ENCODE data around the gene PAPPA. TPM values are rescaled to one million over a fixed set of nuclear protein-coding genes. Genes with fewer than 3 reads are reported as not detected.

Gene PAPPA
- total RNA-seq, 1 experiment from 2014 or later = not detected

DNA sequence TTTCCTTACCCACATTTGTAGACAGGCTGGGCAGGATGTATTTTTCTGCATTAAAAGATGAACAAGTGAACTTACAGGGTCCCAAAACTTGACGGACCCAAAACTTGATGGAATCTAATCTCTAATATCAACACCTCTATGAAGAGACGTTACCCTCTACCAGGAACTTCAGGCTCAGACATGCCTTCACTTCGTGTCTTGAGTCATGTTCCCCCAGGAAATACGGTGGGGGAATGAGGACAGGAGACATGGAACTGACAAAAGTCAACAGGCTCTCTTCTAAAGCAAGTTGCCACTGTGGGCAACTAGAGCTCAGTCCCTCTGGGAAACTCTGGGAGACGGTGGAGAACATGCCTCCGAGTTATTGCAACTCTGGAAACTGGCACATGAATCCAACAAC, 196.1 kb downstream of the PAPPA start:
- no peak for DNase-seq (ENCODE audit: low spot score)

DNA sequence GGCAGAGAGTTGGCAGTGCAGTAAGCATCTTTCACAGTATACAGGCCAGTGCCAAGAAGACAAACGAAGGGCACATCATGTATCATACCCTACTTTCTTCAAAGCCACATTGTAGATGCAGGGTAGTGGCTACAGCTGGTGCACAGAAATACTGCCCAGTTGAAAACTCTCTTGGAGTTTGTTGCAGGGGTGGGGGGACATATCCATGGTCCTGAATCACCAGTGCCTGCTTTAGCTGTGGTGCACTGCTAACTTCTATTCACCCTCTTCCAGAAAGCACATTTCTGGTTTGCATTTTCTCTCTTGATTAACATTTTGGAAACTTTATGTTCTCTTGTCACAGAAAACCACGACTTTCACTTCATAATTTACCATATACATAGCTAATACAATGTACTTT, 196.6 kb downstream of the PAPPA start:
- DNase-seq (ENCODE audit: low spot score) = no peak

DNA sequence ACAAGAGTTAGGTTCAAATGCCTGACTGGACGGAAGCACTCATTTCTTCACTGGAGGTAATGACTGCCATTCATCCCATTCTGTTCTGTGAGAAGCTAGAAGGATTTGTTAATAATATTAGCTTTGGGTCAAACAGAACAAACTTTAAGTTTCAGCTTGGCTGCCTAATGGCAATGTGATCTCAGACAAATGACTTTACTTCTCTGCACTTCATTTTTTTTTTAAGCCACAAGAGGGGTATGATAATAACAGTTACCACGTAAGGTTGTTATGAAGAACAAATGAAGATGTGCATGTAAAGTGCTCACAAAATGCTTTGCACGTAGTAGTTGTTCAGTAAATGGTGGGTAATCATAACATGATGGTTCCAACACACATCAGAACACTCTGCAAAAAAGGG, 199.4 kb downstream of the PAPPA start:
- no peak for DNase-seq (ENCODE audit: low spot score)

DNA sequence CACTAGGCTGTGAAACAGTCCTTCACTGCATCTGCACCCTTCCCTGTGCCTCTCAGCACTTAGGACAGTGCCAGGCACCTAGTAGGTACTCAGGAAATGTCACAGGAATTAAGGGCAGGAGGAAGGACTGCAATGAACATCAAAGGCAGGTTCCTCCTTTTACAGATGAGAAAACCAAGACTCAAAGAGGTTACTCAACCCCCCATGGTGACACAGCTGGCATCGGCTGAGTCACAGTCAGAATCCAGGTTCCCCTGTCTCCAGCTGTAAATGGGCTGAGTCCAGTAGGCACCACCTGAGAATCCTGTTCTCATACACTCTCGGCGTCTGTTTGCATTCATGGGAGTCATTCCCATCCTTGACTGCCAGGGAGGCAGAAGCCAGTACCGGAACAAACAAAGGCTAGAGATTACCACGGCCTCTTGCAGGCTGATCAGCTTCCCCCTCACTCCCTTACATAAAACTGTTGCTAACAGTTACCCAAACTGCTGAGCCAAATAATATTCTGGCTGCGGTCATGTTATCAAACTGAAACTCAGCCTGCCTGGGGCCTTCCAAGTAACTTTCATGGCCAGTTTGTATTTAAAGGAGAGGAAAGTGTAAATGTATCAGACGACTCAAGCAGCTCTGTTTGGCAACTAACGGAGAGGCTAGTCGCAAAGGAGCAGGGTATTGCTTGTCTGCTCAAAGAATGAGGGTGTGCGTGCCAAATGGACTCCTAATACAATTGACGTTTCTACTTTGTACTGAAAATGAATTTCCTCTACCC, 201.7 kb downstream of the PAPPA start:
- no peak for DNase-seq (ENCODE audit: low spot score)

DNA sequence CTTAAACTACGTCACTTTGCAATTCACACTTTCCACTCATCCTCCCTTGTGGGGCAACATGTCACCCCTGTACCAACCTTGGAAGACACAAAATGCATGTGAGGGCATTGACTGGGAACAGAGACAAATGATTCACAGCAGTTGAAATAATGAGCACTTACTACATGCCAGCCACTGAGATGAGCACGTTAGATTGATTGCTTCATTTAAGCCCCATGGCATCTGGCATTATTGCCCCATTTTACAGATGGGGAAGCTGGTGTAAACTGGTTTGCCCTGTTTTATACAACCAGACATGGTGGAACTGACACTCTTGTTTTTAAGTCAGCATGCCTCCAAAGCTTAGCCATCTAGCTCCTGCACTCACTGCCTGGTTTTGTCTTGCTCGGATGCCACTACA, 204.7 kb downstream of the PAPPA start:
- no peak for DNase-seq (ENCODE audit: low spot score)

DNA sequence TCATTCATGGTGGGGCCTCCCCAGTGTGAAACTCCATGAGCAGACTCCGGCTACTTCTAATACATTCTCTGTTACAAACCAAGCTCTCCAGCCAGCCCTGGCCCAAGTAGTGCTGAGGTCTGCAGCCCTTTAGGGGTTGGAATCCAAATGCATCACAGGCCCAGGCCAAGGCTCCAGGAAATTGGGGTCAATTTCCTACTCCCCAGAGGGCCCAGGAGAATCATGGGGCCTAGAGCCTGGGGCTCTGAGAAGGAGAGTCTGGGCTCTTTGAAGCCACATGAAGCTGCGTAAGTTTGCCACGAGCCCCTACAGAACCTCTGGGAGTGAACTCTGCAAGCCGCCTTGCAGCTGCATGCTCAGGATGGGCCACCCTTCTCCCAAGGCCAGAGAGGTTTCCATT, 206.4 kb downstream of the PAPPA start:
- DNase-seq (ENCODE audit: low spot score) = no peak

DNA sequence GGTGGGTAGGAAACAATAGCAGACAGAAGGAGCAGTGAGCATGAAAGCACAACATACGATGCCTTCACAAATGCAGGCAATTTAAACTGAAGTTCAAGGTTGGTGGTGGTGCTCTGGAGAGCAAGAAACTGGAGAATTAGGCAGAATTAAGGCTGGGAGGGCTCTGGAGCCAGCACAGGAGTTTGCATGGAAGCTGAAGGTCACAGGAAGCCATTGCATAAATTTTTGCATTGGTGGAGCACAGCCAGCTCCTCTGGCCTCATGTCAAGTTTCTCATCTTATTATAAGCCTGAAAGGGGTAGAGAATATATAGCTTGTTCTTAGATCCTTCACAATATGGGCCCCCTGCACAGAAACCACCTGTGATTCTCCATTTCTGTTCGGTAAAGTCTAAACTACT, 207.4 kb downstream of the PAPPA start:
- no peak for DNase-seq (ENCODE audit: low spot score)

DNA sequence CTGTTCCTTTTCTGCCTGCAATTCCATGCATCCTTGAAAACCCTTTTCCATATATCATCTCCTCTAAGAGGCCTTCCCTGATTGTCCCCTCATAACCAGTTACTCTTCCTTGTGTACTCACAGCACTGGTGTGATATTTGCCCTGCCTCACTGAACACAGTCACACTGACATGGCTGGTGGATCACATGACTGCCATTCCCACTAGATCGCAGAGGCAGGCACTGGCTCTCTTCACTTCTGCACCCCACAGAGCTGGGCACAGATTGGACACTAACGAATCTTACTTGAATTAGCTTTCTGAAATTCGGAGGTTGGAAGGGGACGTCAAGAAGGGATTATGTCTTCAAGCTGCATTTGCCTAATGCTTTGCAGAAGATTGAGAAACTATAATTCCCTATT, 208.0 kb downstream of the PAPPA start:
- DNase-seq (ENCODE audit: low spot score) = no peak

DNA sequence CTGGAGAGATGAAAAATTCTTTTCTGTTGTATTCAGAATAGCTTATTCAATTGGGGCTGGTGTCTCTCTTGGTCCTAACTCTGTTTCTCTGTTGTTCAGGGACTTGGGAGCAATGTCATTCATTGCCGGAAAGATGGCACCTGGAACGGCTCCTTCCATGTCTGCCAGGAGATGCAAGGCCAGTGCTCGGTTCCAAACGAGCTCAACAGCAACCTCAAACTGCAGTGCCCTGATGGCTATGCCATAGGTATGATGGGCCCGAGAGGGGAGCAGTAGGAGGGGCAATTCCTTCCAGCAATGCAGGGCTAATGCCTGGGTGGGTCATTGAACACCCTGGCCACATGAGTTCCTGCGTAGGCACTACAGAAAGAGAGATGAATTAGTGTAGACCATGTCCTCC, 208.9 kb downstream of the PAPPA start:
- DNase-seq (ENCODE audit: low spot score) = no peak

DNA sequence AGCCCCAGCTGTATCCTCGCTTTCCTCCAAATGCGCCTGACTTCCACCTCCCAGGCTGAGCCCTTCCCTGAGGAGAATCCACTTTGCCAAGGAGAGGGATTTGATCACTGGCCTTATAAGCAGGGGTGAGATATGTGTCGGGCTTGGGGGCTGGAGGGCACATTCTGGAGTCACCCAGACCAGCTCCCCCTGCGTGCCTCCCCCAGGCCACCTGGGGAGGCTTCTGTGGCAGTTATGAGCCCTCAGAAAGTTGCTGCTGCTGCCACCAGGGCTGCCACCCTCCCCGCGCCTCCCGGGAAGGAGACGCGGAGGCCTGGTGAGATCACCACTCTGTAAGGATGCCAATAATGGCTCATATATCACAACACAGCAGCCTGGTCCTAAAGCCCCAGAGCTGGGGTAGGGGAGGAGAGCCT, 211.5 kb downstream of the PAPPA start:
- peak; percentile 70 for DNase-seq (ENCODE audit: low spot score)

DNA sequence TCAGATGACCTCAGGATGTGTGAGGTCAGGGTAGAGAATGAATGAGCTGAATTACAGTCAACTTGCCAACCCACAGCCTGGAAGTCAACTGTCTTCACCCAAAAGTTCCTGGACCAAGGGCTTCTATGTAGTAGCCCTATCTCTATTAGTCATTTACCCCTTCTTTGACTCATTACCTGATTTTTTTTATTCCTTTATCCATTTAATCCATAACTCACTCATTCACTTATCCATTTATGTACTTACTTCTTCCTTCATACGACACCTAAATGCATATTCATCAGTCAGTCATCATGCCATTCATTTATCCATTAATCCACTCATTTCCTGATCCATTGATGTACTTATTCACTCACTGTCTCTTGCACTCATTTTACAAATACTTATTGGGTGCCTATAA, 212.7 kb downstream of the PAPPA start:
- DNase-seq (ENCODE audit: low spot score) = no peak

DNA sequence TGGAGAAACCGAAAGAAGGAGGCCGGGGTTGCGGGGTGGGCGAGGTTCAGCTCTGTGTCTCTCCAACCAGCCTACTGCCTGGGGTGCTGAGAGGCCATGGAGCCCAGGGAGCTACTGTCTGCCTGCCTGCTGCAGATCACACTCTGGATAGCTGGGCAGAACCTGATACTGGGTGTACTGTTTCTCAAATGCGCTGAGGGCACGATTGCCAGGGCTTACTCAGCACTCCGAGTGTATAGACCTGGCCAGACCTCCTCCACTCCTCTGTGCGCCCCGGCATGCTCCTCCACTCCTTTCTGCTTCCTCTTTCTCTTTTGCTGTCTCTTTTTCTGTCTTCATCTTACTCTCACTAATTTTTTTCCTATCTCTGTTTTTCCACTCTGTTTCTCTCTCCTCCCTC, 215.1 kb downstream of the PAPPA start:
- DNase-seq (ENCODE audit: low spot score) = no peak

DNA sequence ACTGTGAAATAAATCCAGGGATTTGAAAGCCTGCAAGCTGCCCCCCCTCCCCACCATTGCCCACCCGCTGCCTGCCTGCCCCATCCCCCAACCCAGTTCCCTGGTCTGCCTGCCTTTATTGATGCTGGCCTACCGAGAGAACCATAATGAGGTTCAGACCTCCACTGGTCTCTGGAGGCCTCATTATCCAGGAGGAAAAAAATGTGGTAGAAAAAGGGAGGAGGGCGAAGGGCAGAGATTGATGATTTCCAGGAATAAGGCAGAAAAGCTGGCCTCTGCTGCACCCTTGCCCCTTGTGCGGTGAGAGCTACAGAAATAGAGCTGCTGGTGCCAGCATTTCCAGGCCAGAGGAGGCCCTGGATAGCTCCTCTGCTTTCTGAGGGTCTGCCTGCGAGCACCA, 216.1 kb downstream of the PAPPA start:
- no peak for DNase-seq (ENCODE audit: low spot score)

DNA sequence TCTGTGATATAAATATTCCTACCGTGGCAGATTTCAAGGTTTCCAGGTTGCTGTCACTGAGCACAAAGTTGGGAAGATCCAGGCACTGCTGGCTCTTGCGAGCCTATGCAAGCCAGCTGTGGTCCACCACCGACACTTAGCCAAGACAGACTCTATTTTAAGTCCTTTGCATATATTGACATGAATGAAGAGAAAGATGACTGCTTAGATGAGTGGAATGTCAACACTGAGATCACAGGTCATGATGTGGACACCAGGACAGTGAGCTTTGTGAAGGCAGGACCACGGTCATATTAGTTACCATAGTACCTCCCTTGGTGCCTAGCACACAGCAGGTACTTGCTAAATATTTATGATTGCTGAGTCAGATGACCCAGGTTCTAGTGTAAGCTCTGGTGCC, 217.0 kb downstream of the PAPPA start:
- DNase-seq (ENCODE audit: low spot score) = no peak

DNA sequence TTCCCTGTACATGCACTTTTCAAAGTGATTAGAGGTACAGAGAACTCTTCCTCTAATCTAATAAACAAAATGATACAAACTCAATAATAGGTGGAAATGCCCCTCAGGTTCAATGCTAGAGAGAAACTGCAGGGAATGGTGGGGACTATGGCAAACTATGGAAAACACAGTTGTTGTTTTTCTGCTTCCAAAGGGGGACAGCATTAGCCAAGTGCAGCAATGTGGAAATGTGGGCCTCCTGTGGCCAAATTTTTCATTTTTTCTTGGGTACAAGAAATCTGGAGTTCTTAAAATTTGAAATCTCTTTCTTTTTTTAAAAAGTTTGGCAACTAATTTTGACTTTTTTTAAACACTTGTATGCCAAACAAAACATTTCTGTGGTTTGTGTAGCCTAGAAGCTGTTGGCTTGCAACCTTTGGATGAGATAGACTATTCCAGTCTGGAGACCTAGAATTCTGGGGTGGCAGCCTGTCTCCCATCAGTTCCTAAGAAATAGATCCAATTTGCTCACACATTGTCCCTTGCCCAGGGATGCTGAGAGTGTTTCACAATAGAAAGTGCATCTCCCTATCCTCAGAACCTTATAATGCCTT, 218.6 kb downstream of the PAPPA start:
- DNase-seq (ENCODE audit: low spot score) = no peak

DNA sequence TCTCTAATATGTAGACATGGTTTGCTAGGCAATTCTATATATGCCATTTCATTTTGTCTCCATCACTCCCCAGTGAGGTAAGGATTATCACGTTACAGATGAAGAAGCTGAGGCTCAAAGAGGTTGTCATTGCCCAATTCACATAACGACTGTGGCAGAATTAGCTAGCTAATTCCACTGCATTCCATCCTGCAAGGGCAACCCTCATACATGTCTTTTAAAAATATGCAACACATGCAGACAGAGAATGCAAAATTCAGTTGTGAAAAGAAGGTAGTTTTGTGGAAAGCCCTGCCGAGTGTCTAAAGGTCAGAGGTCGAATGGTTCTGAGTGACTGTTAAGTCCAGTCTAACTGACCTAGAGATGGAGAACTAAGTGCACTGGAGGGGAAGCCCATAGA, 219.2 kb downstream of the PAPPA start:
- DNase-seq (ENCODE audit: low spot score) = no peak

DNA sequence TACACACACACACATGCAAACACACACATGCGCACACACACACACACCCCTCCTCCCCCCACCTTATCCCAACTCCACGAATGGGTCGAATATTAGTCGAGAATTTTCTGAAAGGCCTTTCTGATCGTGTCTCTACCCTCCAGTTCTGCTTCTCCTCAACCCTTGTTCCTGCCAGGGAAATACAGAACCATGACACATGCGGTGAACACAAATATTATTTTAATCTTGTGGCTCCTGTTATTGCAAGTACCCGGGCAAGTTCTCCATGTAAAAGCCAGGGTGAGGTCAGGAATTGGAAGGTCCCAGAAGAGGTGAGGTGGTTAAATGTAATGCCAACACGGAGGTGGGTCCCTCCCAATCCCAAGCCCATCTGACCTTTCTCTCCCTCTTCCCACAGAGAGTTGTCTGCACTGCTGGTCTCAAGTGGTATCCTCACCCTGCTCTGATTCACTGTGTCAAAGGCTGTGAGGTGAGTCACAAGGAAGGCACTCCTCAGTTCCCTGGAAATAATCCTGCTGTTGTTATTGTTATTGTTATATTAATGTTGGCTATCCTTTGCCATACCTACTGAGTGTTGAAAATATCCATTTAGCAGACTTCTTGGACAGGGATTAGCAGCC, 223.7 kb downstream of the PAPPA start:
- peak; percentile 76 for DNase-seq (ENCODE audit: low spot score)

DNA sequence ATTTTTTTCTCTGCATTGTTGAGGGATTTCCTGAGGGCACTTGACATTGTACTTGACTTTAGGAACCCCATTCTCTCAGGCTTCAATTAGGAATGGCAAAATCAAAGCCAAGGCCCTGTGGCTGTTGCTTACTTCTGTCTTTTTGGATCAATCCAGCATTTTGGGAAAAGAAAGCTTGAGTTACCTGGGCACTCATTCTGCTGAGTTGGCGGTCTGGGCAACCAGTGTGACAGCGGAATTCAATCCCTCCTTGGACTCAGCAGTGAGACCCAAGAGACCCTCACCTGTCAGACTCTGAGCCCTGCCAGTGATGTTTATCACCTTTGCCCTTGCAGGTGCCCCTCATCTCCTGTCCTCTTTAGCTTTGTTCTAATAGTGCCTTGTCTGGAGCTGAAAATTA, 225.3 kb downstream of the PAPPA start:
- DNase-seq (ENCODE audit: low spot score) = no peak

DNA sequence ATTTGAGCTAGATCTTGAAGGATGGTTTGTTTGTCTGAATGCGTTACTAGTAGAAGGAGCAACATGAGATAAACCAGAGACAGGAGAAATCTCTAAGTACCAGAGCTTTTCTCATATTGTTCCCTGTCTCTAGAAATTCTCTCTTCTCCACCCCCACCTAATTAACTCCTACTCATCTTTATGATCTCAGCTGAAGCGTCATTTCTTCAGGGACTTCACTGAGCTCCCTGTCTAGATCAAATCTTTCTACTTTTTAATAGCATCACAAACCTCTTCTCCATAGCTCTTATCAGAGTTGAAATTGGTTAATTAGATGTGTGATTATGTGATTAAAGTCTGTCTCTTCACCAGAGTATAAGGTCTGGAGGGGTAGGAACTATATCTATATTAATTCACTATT, 226.2 kb downstream of the PAPPA start:
- no peak for DNase-seq (ENCODE audit: low spot score)

DNA sequence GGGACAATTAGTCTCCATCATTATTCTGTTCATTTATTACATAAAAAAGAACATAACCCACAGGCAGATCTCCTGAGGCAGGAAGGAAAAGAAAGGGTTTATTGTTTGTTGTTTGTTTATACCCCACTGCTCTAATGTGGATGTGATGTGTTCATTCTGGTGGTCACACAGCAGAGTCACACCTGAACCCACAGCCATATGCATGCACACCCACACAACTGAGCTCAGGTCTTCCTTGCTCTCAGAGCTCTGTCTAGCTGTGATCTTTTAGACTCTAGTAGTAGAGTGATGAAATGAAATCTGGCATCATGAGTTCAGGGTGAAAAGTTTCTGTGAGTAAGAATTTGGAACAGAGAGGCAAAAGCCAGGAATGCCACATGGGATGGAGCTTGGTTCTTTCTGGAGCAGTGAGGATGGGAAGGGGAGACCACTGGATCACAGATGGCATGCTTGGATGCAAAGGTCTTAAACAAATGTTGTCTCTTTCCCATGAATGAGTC, 227.0 kb downstream of the PAPPA start:
- DNase-seq (ENCODE audit: low spot score) = no peak

DNA sequence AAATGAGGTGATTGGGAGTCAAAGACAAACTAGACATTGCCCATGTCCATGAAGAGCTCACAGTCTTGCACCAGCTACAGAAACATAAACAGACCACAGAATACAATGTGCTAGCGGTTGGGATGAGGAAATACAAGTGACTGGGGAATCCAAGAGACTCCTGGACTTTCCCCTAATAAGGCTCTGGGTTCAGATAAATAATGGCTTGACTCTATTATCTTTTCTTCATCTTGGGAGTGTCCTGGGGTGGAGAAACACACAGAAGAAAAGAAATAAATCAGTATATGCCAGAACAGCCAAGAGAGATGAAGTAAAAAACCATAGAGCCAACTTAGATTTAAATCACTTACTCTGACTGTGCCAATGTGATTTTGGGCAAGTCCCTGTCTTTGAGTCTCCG, 227.8 kb downstream of the PAPPA start:
- DNase-seq (ENCODE audit: low spot score) = no peak

DNA sequence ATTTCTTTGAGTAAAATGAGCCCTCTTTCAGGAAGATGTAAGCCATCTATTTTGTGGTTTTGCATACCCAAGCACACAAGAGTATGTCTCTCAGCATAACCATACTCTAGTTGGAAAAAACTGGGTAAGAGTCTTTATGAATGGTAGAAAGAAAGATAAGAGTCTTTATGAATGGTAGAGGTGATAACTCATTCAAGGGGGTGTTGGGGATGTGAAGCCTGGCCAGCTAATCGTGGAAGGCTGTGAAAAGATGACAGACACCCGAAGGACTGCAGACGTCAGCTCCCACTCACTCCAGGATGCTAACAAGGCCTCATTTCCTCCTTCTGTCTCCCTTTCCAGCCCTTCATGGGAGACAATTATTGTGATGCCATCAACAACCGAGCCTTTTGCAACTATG, 228.5 kb downstream of the PAPPA start:
- no peak for DNase-seq (ENCODE audit: low spot score)

DNA sequence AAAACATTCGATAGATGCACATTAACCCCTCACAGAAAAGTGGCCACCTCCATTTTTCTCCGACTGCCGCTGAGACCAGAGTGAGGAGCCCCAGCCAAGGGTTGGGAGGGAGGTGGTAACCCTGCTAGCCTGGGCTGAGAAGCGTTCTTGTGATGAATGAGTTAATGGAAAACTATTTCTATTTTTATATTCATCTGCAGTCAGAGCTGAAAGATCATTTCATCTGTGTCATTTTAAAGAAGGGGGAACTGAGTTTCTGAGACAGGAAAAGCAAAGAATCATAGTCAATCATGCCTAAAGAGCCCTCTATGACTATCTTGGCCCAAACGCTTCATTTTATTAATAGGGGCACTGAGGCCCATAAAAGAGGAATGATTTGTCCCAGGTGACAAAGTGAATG, 229.5 kb downstream of the PAPPA start:
- no peak for DNase-seq (ENCODE audit: low spot score)

Data from A172 (cell line).